ENCODE measurements around the gene SHBG. TPM values are rescaled to one million over a fixed set of nuclear protein-coding genes. Genes with fewer than 3 reads are reported as not detected.

The SHBG gene
- total and polyA plus RNA-seq, 2 of the 4 experiments (the other 2 are of a cell fraction) = 0.36 to 0.38 TPM

DNA sequence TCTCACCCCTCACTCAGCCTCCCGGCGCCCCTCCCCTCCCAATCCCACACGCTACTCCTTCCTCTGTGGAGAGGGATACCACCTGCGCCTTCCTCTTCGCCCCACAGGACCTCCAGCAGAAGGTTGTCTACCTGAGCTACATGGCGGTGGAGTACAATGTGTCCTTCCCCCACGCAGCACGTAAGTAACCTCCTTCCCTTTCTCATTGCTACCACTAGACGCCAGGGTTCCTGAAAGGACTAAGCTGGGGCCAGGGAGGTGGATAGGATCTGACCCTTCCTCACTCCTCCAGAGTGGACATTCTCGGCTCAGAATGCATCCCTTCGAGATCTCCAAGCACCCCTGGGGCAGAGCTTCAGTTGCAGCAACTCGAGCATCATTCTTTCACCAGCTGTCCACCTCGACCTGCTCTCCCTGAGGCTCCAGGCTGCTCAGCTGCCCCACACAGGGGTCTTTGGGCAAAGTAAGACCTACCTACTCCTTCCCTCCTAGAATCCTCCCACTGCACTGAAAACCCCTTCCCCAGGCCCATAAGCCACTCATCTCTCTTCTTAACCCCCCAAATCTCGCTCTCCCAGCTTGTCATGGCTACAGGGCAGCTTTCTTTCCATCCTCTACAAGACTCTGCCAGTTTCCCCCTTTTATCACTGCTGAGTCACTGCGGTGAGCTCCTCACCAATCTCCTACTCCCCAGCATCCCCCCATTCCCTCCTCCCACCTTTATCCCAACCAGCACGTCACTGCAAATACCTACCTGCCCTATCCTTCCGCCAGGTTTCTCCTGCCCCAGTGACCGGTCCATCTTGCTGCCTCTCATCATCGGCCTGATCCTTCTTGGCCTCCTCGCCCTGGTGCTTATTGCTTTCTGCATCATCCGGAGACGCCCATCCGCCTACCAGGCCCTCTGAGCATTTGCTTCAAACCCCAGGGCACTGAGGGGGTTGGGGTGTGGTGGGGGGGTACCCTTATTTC is 49.0 kb upstream of the SHBG start (continued):
- TF ChIP-seq RCOR1 (IDR thresholded peaks at IDR 0.05; ENCODE audit: insufficient replicate concordance, low read length) (no peak), CHD1 (IDR thresholded peaks at IDR 0.05; ENCODE audit: low read depth, low read length) (no peak), RAD21 (IDR thresholded peaks at IDR 0.05; ENCODE audit: low read length) (no peak)
